Activated CD4-positive, alpha-beta T cell treated with anti-CD3 and anti-CD28 coated beads for 1 hour (primary cell): ENCODE results near the gene OSBPL3.

ENCODE experiments used
- DNase-seq: peaks from one replicate; pipeline ENCODE4 v3.0.0-alpha.2; 2020

Gene OSBPL3

GRCh38 chr7:24754906-24755506 is 225.0 kb downstream of the OSBPL3 start:
- DNase-seq = no peak

- DNase-seq = no peak
Observed at GRCh38 chr7:24752073-24752800, 227.7 kb downstream of the OSBPL3 start.

DNA sequence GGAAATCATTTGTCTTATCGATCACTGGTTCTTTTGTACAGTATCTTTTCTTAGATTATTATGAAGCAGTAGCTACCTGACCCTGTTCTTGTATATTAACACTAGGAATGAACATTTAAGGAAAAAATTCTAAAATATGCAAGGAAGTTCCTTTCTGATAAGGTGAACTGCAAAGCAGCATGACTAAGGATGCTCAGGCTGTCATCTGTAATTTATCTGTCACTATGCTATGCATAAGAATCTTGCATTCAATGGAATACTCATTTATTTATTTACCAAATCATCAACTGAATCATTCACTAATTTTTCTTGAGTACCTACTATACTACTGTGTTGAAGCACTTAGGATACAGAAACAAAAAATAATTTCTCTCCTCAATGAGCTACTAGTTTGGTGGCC is 228.5 kb downstream of the OSBPL3 start:
- no peak for DNase-seq

DNA sequence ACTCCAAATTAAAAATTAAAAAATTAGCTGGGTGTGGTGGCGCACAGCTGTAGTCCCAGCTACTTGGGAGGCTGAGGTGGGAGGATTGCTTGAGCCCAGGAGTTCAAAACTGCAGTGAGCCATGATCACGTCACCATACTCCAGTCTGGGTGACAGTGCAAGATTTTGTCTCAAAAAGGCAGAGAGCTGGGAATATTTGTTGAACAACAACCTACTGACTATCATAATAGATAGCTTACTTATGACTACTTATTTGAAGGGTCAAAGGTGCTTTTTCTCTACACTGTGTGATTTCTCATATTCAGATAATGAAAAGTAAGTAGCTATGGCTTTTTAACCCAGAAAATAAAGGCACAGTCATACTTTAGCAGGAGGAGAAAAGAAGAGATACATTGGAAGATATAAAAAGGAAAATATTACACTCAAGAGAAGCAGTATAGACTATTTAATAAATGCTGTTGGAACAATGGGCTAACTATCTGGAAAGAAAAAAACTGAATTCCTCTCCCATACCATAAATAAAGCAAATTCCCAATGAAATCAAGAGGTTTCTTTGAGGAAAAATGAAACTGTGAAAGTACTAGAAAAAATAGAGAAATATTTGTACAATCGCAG is 229.4 kb downstream of the OSBPL3 start:
- no peak for DNase-seq

- DNase-seq = no peak
Observed at GRCh38 chr7:24748521-24748920, 231.5 kb downstream of the OSBPL3 start.
